Cardiac fibroblast (primary cell): ENCODE results near the gene CNIH3.
A peak's percentile ranks its signal among the peaks of the same experiment; 100 is the strongest.
"Not testable (repeated sequence)": the region's sequence is repeated elsewhere in the genome, so short reads cannot be mapped to it uniquely, and the experiment has no call there.

ENCODE experiments used
- DNase-seq, 2 donors: peaks; one replicate each; pipeline versions ENCODE4 v3.0.0 to v3.0.0-alpha.2; 2010; ENCODE audit warnings: low read depth in 2 of 2
- H3K4me3 ChIP-seq, 2 donors: replicated peaks in 1 of 2; 1 replicate in 1 of 2; 2 replicates in 1 of 2; pipeline ENCODE4 v1.5.1; 2011; ENCODE audit warnings: low read depth in 2 of 2, low read length in 2 of 2, mild to moderate bottlenecking in 2 of 2, moderate library complexity in 1 of 2
- CTCF ChIP-seq: IDR thresholded peaks from one replicate; pipeline ENCODE4 v1.5.1; 2011; ENCODE audit warnings: low read depth, mild to moderate bottlenecking, low read length, inconsistent platforms

The CNIH3 gene

GRCh38 chr1:224615861-224616755, at the start of gene CNIH3:
Gene CNIH3 (plus strand): TSS chr1:224616317. CDS start chr1:224617175, 858 bp downstream.
- TF ChIP-seq CTCF, result no peak
- peak; percentile 42 to 65 for DNase-seq
- H3K4me3 ChIP-seq, result peak within 1 kb of the TSS; percentile 45 to 67

- not testable (repeated sequence) for H3K4me3 ChIP-seq, DNase-seq
Measured at GRCh38 chr1:224566492-224566891, 49.6 kb upstream of the CNIH3 start.

- H3K4me3 ChIP-seq, result no peak overlapping the region
- no peak for TF ChIP-seq CTCF
- DNase-seq, result no peak
Measured at GRCh38 chr1:224569276-224569675, 46.8 kb upstream of the CNIH3 start.

GRCh38 chr1:224571975-224572374, 44.1 kb upstream of the CNIH3 start:
- peak; percentile 19 to 50 for DNase-seq
- not testable (repeated sequence) for H3K4me3 ChIP-seq

- peak in 1 of 2 donors; percentile 38 for DNase-seq
- no peak for TF ChIP-seq CTCF
- no peak overlapping the region for H3K4me3 ChIP-seq
Measured at GRCh38 chr1:224579526-224579925, 36.6 kb upstream of the CNIH3 start.

GRCh38 chr1:224580006-224580405, 36.1 kb upstream of the CNIH3 start:
- DNase-seq, result no peak
- no peak for TF ChIP-seq CTCF
- no peak overlapping the region for H3K4me3 ChIP-seq

GRCh38 chr1:224582041-224582440, 34.1 kb upstream of the CNIH3 start:
- DNase-seq, result no peak
- TF ChIP-seq CTCF, result no peak
- H3K4me3 ChIP-seq, result no peak overlapping the region

GRCh38 chr1:224583774-224584173, 32.3 kb upstream of the CNIH3 start:
- H3K4me3 ChIP-seq, result no peak overlapping the region
- no peak for DNase-seq
- TF ChIP-seq CTCF, result no peak
